NT2/D1 (cell line): ENCODE data around the gene HAPSTR1.

Source experiments
- SUZ12 ChIP-seq: IDR thresholded peaks from 2 replicates; pipeline ENCODE4 v1.6.1; 2011; ENCODE audit not compliant: insufficient read length, insufficient read depth; ENCODE audit errors: extremely low read depth
- YY1 ChIP-seq: IDR thresholded peaks from 2 replicates; pipeline ENCODE4 v1.6.1; 2011; ENCODE audit not compliant: insufficient read length, insufficient read depth

DNA sequence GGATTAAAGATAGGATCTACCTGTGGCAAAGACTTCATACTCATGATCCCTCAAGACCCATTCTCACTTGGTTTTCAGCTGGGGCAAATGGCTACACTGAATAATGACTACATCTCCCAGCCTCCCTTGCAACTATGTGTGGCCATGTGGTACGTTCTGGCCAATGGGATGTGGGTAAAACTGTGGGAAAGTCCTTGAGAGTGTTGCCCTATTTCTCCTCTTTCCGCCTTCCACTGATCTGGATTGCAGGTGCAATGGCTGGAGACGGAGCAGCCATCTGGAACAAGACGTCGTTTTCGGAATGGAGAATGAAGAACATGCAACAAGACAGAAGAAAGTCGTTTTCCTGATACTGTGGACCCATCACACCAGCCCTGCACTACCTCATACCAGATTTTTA, 48.5 kb downstream of the HAPSTR1 start:
- TF ChIP-seq SUZ12: no peak
- TF ChIP-seq YY1: peak; percentile 62
